Choroid plexus epithelial cell (primary cell): ENCODE data around the gene DYDC2.
A peak's percentile ranks its signal among the peaks of the same experiment; 100 is the strongest.

Source experiments
- DNase-seq: peaks from one replicate; pipeline ENCODE4 v3.0.0-alpha.2; 2010; ENCODE audit warnings: low read depth
- H3K4me3 ChIP-seq: 2 replicates; pipeline ENCODE4 v1.5.1; 2011; ENCODE audit warnings: low read depth, mild to moderate bottlenecking, control low read depth, low read length, moderate library complexity
- TF ChIP-seq, protein P1 (sequence below): conservative IDR thresholded peaks from 2 replicates; pipeline ENCODE4 v1.5.1; 2011; ENCODE audit warnings: low read depth, mild to moderate bottlenecking, control low read depth, inconsistent platforms, low read length, moderate library complexity

The DYDC2 gene

DNA sequence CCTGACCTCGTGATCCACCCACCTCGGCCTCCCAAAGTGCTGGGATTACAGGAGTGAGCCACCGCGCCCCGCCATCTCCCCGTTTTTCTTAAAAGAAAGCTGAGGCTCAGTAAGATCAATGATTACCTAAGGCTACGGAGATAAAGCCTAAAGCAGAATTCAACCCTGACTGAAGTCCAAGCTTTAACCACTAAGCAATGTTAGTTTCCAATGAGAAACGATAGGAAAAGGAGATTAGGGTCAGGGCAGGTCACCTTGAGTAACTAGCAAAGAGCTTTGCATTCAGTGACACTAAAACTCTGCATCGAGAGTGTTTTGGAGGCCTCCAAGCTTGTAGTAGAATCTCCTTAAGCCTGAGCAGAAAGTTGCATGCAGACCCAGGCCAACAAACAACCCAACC, 34.2 kb downstream of the DYDC2 start:
- TF ChIP-seq, protein P1, sequence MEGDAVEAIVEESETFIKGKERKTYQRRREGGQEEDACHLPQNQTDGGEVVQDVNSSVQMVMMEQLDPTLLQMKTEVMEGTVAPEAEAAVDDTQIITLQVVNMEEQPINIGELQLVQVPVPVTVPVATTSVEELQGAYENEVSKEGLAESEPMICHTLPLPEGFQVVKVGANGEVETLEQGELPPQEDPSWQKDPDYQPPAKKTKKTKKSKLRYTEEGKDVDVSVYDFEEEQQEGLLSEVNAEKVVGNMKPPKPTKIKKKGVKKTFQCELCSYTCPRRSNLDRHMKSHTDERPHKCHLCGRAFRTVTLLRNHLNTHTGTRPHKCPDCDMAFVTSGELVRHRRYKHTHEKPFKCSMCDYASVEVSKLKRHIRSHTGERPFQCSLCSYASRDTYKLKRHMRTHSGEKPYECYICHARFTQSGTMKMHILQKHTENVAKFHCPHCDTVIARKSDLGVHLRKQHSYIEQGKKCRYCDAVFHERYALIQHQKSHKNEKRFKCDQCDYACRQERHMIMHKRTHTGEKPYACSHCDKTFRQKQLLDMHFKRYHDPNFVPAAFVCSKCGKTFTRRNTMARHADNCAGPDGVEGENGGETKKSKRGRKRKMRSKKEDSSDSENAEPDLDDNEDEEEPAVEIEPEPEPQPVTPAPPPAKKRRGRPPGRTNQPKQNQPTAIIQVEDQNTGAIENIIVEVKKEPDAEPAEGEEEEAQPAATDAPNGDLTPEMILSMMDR, result no peak
- no peak overlapping the region for H3K4me3 ChIP-seq
- no peak for DNase-seq

DNA sequence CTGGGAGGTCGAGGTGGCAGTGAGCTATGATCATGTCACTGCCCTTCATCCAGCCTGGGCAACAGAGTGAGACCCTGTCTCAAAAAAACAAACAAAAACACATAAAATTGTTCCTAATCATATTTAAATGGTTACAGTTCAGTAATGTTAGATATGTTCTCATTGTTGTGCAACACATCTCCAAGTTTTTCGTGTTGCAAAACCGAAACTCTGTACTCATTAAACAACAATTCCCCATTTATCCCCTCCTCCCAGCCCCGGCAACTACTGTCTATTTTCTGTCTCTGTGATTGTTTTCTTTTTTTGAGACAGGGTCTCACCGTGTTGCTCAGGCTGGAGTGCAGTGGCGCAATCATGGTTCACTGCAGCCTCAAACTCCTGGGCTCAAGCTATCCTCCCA, 35.7 kb downstream of the DYDC2 start:
- peak; percentile 34 for DNase-seq

DNA sequence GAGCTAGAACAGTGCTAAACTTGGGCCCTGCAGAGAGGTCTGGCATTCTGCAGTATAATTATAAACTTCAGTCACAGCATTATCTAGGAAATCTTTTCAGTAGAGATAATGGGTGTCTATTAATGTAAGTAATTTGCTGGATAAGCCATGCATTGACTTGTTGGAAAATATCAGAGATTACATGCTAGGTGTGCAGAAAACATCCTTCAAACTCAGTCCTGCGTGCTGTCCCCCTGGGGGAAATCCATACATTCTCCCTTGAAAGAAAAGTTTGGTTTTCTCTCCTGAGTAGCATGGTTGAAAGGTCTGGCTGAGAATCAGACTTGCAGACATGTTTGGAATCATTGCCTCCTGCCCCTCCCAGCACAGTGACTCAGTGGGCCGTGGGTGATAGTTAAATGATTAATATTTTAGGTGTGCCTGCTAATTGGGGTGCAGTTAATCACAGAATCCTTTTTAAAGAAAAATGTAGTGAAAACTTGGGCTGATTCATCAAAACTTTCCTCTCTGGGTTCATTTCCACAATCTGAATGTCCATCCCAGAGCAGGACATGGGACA, 37.9 kb downstream of the DYDC2 start:
- DNase-seq, result no peak
- H3K4me3 ChIP-seq, result no peak overlapping the region
- TF ChIP-seq, protein P1, result no peak

More for the DNA sequence above, 35.7 kb downstream of the DYDC2 start:
- H3K4me3 ChIP-seq, result no peak overlapping the region
- TF ChIP-seq, protein P1, result no peak

DNA sequence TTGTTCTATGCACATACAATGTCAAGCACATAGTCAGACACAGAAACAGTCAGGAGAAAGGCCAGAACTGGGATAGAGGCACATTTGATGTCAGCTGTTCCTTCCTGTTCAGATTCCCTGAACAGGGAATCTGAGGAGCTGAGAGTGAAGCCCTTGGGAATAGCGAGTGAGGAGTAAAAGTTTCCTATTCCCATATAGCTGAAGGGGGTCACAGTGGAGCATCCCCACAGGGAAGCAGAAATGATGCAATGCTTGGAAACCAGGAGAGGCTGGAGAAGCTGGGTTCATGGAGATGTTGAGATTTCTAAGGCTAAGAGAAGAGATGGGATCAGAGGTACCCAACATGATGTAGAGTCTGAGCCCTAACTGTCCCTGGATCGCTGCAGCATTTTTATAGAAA, 40.4 kb downstream of the DYDC2 start:
- H3K4me3 ChIP-seq, result no peak overlapping the region
- DNase-seq, result no peak
- TF ChIP-seq, protein P1, result no peak

DNA sequence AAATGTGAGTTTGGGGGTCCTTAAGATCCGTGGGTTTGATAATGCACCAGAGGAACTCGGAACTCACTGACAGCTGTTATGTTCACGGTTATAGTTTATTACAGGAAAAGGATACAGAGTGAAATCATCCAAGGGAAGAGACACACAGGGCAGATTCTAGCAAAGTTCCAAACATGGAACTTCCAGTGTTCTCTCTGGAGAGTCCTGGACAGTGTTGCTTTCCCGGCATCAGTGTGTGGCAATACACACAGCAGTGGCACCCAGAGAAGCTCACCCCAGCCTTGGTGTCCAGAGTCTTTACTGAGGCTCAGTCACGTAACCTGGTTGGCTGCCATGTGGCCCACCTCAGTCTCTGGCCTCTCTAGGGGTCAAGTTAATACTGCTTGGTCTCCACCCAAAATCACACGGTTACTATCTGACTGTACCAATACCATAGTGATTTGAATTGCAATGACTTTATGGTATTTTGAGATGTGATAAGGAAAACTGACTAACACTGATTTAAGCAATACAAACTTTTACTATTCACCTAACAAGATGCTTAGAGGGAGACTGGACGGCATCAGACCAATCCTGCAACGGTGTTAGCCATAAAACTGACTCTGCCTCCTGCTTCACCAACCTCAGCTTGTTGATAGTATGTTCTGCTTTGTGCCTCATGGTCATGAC, 43.7 kb downstream of the DYDC2 start:
- TF ChIP-seq, protein P1, result no peak
- DNase-seq, result no peak
- H3K4me3 ChIP-seq, result no peak overlapping the region

DNA sequence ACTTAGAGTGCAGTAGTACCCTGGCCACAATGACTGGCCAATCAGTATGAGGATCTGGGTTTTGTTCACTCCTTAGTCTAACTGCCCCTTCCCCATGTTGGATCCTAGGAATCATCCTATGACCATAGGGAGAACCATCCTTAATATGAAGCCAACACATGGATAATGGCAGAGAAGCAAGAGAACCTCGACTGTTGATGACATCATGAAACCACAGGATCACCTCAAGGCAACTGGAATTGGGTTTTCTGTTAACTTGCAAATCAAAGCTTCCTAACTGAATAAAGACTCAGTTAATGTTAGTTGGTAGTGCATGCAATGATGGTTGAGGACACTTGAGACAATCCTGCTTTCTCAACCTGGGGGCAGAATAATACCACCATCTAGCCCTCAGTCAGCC, 48.5 kb downstream of the DYDC2 start:
- TF ChIP-seq, protein P1, result no peak
- H3K4me3 ChIP-seq, result no peak overlapping the region
- no peak for DNase-seq

DNA sequence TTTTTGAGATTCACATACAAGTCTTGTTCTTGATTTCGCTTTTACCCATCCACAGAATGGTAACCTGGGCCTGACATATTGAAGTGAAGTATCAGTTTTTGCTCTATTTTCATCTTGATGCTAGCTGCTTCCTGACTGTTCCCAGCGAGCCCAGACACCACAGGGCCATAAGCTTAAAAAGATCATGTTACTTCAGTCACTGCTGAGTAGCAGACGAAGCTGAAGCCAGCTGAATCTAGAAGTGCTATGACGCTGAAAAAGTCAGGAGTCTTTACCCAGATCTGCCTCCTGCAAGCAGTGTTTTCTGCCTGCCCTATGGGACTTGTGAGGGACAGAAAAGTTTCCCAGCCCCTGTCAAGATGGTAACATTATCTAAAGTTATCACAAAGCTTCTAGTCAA, 49.0 kb downstream of the DYDC2 start:
- TF ChIP-seq, protein P1, result no peak
- DNase-seq, result peak; percentile 84
- no peak overlapping the region for H3K4me3 ChIP-seq
